ENCODE results near the gene TSPOAP1.

TSPOAP1 gene

GRCh38 chr17:58327363-58328194, 1.0 kb downstream of the TSPOAP1 start:
- DNase-seq, result peak; percentile 56

GRCh38 chr17:58326609-58327362, 1.8 kb downstream of the TSPOAP1 start:
- DNase-seq, result no peak

- DNase-seq, result no peak
Measured at GRCh38 chr17:58325976-58326468, 2.6 kb downstream of the TSPOAP1 start.

- DNase-seq, result no peak
Measured at GRCh38 chr17:58325289-58325726, 3.3 kb downstream of the TSPOAP1 start.

- DNase-seq, result no peak
Measured at GRCh38 chr17:58324409-58325288, 3.9 kb downstream of the TSPOAP1 start.

- no peak for DNase-seq
Measured at GRCh38 chr17:58324056-58324408, 4.6 kb downstream of the TSPOAP1 start.

- no peak for DNase-seq
Measured at GRCh38 chr17:58323366-58324055, 5.1 kb downstream of the TSPOAP1 start.

- DNase-seq, result no peak
Measured at GRCh38 chr17:58322581-58323185, 5.9 kb downstream of the TSPOAP1 start.

GRCh38 chr17:58321571-58322525, 6.7 kb downstream of the TSPOAP1 start:
- DNase-seq, result no peak

- DNase-seq, result peak; percentile 4
Measured at GRCh38 chr17:58320570-58321323, 7.8 kb downstream of the TSPOAP1 start.

GRCh38 chr17:58320163-58320558, 8.4 kb downstream of the TSPOAP1 start:
- peak; percentile 4 for DNase-seq

GRCh38 chr17:58319173-58320162, 9.1 kb downstream of the TSPOAP1 start:
- DNase-seq, result peak; percentile 13

GRCh38 chr17:58318627-58319172, 9.9 kb downstream of the TSPOAP1 start:
- DNase-seq, result no peak

- peak; percentile 14 for DNase-seq
Measured at GRCh38 chr17:58318065-58318481, 10.5 kb downstream of the TSPOAP1 start.

GRCh38 chr17:58317421-58318064, 11.1 kb downstream of the TSPOAP1 start:
- peak; percentile 73 for DNase-seq

GRCh38 chr17:58316260-58316960, 12.2 kb downstream of the TSPOAP1 start:
- DNase-seq, result no peak

GRCh38 chr17:58315750-58316149, 12.8 kb downstream of the TSPOAP1 start:
- DNase-seq, result no peak

Data from activated CD8-positive, alpha-beta memory T cell treated with anti-CD3 and anti-CD28 coated beads, Interleukin-2, amount 50 U/mL, for 4 hours (primary cell).